H1 (cell line): ENCODE results near the gene FAM193A.

Experiments
- CREB1 ChIP-seq: IDR thresholded peaks from 2 replicates; pipeline ENCODE4 v1.6.1; 2012; ENCODE audit warnings: inconsistent platforms
- EZH2 ChIP-seq: fragments of 200-600 bp; sonication (generic); IDR thresholded peaks from 2 replicates; pipeline ENCODE4 v1.7.1; 2012; ENCODE audit warnings: low read depth, mild to moderate bottlenecking, moderate library complexity, low read length, inconsistent platforms; ENCODE audit not compliant: severe bottlenecking
- POLR2A ChIP-seq, 2 experiments: IDR thresholded peaks; 1 replicate in 1 of 2; 2 replicates in 1 of 2; pipeline ENCODE4 v1.6.1; 2011; ENCODE audit warnings: low read depth in 2 of 2, low read length in 2 of 2, mild to moderate bottlenecking in 2 of 2; ENCODE audit errors: control extremely low read depth in 1 of 2
- SIN3A ChIP-seq, 2 experiments: IDR thresholded peaks in 1 of 2; conservative IDR thresholded peaks in 1 of 2; 2 replicates each; pipeline ENCODE4 v1.6.1; 2011 to 2012; ENCODE audit warnings: low read length in 2 of 2, improper control_type of control experiment in 1 of 2, low read depth in 1 of 2, mild to moderate bottlenecking in 1 of 2
- TF ChIP-seq, protein P1 (sequence below), 3 experiments: IDR thresholded peaks; 1 replicate in 2 of 3; 2 replicates in 1 of 3; pipeline versions ENCODE4 v1.5.1 to v1.6.1; 2011; ENCODE audit warnings: low read length in 3 of 3, mild to moderate bottlenecking in 3 of 3, inconsistent platforms in 2 of 3, low read depth in 1 of 3, moderate library complexity in 1 of 3; ENCODE audit not compliant: insufficient read depth in 1 of 3; ENCODE audit errors: control extremely low read depth in 1 of 3

DNA sequence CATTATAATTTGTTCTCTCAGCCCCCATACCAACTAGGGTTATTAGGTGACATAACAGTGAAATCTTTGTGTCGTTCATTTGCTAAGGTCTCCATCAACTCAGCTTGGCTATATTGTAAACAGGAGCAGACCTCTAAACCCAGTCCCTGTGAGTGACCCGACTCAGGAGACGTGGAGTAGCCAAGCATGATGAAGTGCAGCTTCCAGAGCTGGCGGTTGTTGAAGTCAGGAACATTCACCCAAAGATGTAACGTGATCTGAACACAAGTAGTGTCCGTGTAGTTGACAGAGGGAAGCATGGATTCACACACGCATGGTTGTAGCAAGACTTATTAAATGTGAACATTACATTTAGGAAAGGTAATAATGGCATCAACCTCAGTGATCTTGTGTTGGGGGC lies 102.3 kb downstream of the FAM193A start:
- TF ChIP-seq, protein P1, sequence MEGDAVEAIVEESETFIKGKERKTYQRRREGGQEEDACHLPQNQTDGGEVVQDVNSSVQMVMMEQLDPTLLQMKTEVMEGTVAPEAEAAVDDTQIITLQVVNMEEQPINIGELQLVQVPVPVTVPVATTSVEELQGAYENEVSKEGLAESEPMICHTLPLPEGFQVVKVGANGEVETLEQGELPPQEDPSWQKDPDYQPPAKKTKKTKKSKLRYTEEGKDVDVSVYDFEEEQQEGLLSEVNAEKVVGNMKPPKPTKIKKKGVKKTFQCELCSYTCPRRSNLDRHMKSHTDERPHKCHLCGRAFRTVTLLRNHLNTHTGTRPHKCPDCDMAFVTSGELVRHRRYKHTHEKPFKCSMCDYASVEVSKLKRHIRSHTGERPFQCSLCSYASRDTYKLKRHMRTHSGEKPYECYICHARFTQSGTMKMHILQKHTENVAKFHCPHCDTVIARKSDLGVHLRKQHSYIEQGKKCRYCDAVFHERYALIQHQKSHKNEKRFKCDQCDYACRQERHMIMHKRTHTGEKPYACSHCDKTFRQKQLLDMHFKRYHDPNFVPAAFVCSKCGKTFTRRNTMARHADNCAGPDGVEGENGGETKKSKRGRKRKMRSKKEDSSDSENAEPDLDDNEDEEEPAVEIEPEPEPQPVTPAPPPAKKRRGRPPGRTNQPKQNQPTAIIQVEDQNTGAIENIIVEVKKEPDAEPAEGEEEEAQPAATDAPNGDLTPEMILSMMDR (IDR thresholded peaks at IDR 0.05; ENCODE audit: control extremely low read depth in 1 of 3, insufficient read depth in 1 of 3, low read depth in 1 of 3, low read length in 3 of 3): no peak
- no peak for TF ChIP-seq POLR2A (IDR thresholded peaks at IDR 0.05; ENCODE audit: control extremely low read depth in 1 of 2, low read depth in 2 of 2, low read length in 2 of 2)
- TF ChIP-seq SIN3A (conservative IDR thresholded peaks at IDR 0.05 in 1 of 2, IDR thresholded peaks at IDR 0.05 in 1 of 2; ENCODE audit: low read depth in 1 of 2, low read length in 2 of 2): no peak
- TF ChIP-seq CREB1: no peak
- TF ChIP-seq EZH2: no peak
